GM12865 (cell line): ENCODE measurements around the gene PALLD.

ENCODE experiments used
- DNase-seq: peaks from one replicate; pipeline ENCODE4 v3.0.0; 2010; ENCODE audit warnings: low read depth
- H3K4me3 ChIP-seq: 2 replicates; pipeline ENCODE4 v1.5.1; 2011; ENCODE audit warnings: mild to moderate bottlenecking, low read depth, low read length, control low read depth
- CTCF ChIP-seq: IDR thresholded peaks from 2 replicates; pipeline ENCODE4 v1.5.1; 2011; ENCODE audit warnings: low read length, control low read depth, low read depth, inconsistent platforms; ENCODE audit not compliant: insufficient read depth; ENCODE audit errors: missing control alignments

PALLD gene

GRCh38 chr4:168761066-168761465 is 264.2 kb downstream of the PALLD start:
- no peak for TF ChIP-seq CTCF
- no peak for DNase-seq
- no peak overlapping the region for H3K4me3 ChIP-seq

- TF ChIP-seq CTCF, result no peak
- DNase-seq, result no peak
- H3K4me3 ChIP-seq, result no peak overlapping the region
Observed at GRCh38 chr4:168765322-168765721, 268.5 kb downstream of the PALLD start.

- TF ChIP-seq CTCF, result no peak
- H3K4me3 ChIP-seq, result no peak overlapping the region
- no peak for DNase-seq
Observed at GRCh38 chr4:168765726-168766125, 268.9 kb downstream of the PALLD start.

GRCh38 chr4:168766604-168767316 is 269.9 kb downstream of the PALLD start:
- TF ChIP-seq CTCF, result no peak
- no peak for DNase-seq
- no peak overlapping the region for H3K4me3 ChIP-seq

- no peak for DNase-seq
Observed at GRCh38 chr4:168769416-168769815, 272.6 kb downstream of the PALLD start.

GRCh38 chr4:168769837-168770236 is 273.0 kb downstream of the PALLD start:
- DNase-seq, result no peak
- no peak for TF ChIP-seq CTCF
- H3K4me3 ChIP-seq, result no peak overlapping the region

More at GRCh38 chr4:168769416-168769815, 272.6 kb downstream of the PALLD start:
- TF ChIP-seq CTCF, result no peak
- no peak overlapping the region for H3K4me3 ChIP-seq

GRCh38 chr4:168771251-168771650 is 274.4 kb downstream of the PALLD start:
- no peak overlapping the region for H3K4me3 ChIP-seq
- no peak for DNase-seq
- no peak for TF ChIP-seq CTCF
